Raji (cell line): Measurements from ENCODE around the gene CNDP1.

ENCODE experiments used
- POLR2A ChIP-seq: IDR thresholded peaks from 2 replicates; pipeline ENCODE4 v1.6.1; 2011; ENCODE audit warnings: low read depth, low read length, control low read depth; ENCODE audit not compliant: insufficient read depth

The CNDP1 gene

GRCh38 chr18:74512321-74513053, 21.8 kb upstream of the CNDP1 start:
- no peak for TF ChIP-seq POLR2A

GRCh38 chr18:74513149-74513882, 21.0 kb upstream of the CNDP1 start:
- TF ChIP-seq POLR2A, result no peak

- no peak for TF ChIP-seq POLR2A
These were observed 20.5 kb upstream of the CNDP1 start for GRCh38 chr18:74513883-74514205.

- no peak for TF ChIP-seq POLR2A
These were observed 19.3 kb upstream of the CNDP1 start for GRCh38 chr18:74514860-74515495.

- TF ChIP-seq POLR2A, result no peak
These were observed 18.6 kb upstream of the CNDP1 start for GRCh38 chr18:74515620-74516231.

GRCh38 chr18:74516271-74517235, 17.7 kb upstream of the CNDP1 start:
- TF ChIP-seq POLR2A, result no peak

GRCh38 chr18:74517236-74517630, 17.1 kb upstream of the CNDP1 start:
- TF ChIP-seq POLR2A, result no peak

GRCh38 chr18:74518456-74519295, 15.6 kb upstream of the CNDP1 start:
- no peak for TF ChIP-seq POLR2A

- no peak for TF ChIP-seq POLR2A
These were observed 14.8 kb upstream of the CNDP1 start for GRCh38 chr18:74519320-74520095.

- no peak for TF ChIP-seq POLR2A
These were observed 14.0 kb upstream of the CNDP1 start for GRCh38 chr18:74520096-74520833.

- no peak for TF ChIP-seq POLR2A
These were observed 13.1 kb upstream of the CNDP1 start for GRCh38 chr18:74521068-74521725.

- no peak for TF ChIP-seq POLR2A
These were observed 11.4 kb upstream of the CNDP1 start for GRCh38 chr18:74522635-74523548.
